Measurements from ENCODE around the gene SCGB1D1. TPM values are rescaled to one million over a fixed set of nuclear protein-coding genes. Genes with fewer than 3 reads are reported as not detected.

The SCGB1D1 gene
- total and polyA plus RNA-seq, 10 of the 15 experiments (the other 5 are each of a cell fraction or from before 2014, with no cell fraction given), result not detected

GRCh38 chr11:62237499-62237898, 47.5 kb downstream of the SCGB1D1 start:
- H3K27me3 ChIP-seq (replicated peaks in 1 of 2; ENCODE audit: control insufficient read depth in 2 of 2, insufficient read depth in 2 of 2, low read length in 1 of 2), result no peaks in the 10 kb centered on the region; a peak in 2 of 4 replicates
- H3K4me1 ChIP-seq (ENCODE audit: control insufficient read depth, insufficient read depth, low read length), result no peaks in the 10 kb centered on the region
- H3K79me2 ChIP-seq (ENCODE audit: control insufficient read depth, insufficient read depth, low read length), result no peaks in the 10 kb centered on the region
- BruUV-seq (replicated peaks), result no TSS peak
- no peak for ATAC-seq
- H3K36me3 ChIP-seq (ENCODE audit: control insufficient read depth in 2 of 2, insufficient read depth in 2 of 2, low read length in 1 of 2), result no peaks in the 10 kb centered on the region
- in situ Hi-C loops (cut with MboI) (no loop called here), intact Hi-C loops (cut with micrococcal nuclease; ENCODE audit: unreplicated experiment) (no loop called here)
- ChIA-PET CTCF (no interaction called here), POLR2A (no interaction called here), RAD21 (ENCODE audit: unreplicated experiment) (no interaction called here), SMC1A (ENCODE audit: uncharacterized antibody, unreplicated experiment) (interaction anchor here (0.7 kb wide), 1 partner anchor 14 kb away, joined by 3 read pairs; no protein-coding TSS in a partner anchor)
- H3K4me3 ChIP-seq, result no peak overlapping the region
- DNase-seq (ENCODE audit: low read depth, low spot score), result no peak
- FAIRE-seq, result no peak
- no peak overlapping the region for H3K4me2 ChIP-seq (ENCODE audit: control insufficient read depth, insufficient read depth)
- H2AFZ ChIP-seq (ENCODE audit: control insufficient read depth, low read depth, low read length), result no peak overlapping the region
- no peak overlapping the region for H3K27ac ChIP-seq (ENCODE audit: control insufficient read depth, insufficient read depth)
- H3K9me3 ChIP-seq (replicated peaks; ENCODE audit: control insufficient read depth, insufficient read depth, low read length), result no peaks in the 10 kb centered on the region
- no peaks in the 10 kb centered on the region for H4K20me1 ChIP-seq (ENCODE audit: control insufficient read depth, insufficient read depth)
- no peak overlapping the region for H3K9ac ChIP-seq (ENCODE audit: control insufficient read depth, insufficient read depth, low read length)
- WGBS (ENCODE audit: insufficient coverage, insufficient replicate concordance, low lambda C conversion rate, missing lambda C conversion rate), result 43% methylated on average over 4 of the region's 4 CpGs
- no peak for TF ChIP-seq IRF3 (IDR thresholded peaks at IDR 0.05)
- TF ChIP-seq ZBTB33 (IDR thresholded peaks at IDR 0.05), result no peak
- no peak for TF ChIP-seq FOS (IDR thresholded peaks at IDR 0.05; ENCODE audit: borderline replicate concordance, extremely low read depth, insufficient read length)
- no peak for TF ChIP-seq HDAC6 (IDR thresholded peaks at IDR 0.05; ENCODE audit: unreplicated experiment)
- TF ChIP-seq ASH2L (IDR thresholded peaks at IDR 0.05; ENCODE audit: borderline replicate concordance, low read depth), result no peak
- TF ChIP-seq MYB (IDR thresholded peaks at IDR 0.05; ENCODE audit: borderline replicate concordance, low read depth, low read length), result no peak
- no peak for TF ChIP-seq LARP7 (IDR thresholded peaks at IDR 0.05)
- TF ChIP-seq, protein P1, sequence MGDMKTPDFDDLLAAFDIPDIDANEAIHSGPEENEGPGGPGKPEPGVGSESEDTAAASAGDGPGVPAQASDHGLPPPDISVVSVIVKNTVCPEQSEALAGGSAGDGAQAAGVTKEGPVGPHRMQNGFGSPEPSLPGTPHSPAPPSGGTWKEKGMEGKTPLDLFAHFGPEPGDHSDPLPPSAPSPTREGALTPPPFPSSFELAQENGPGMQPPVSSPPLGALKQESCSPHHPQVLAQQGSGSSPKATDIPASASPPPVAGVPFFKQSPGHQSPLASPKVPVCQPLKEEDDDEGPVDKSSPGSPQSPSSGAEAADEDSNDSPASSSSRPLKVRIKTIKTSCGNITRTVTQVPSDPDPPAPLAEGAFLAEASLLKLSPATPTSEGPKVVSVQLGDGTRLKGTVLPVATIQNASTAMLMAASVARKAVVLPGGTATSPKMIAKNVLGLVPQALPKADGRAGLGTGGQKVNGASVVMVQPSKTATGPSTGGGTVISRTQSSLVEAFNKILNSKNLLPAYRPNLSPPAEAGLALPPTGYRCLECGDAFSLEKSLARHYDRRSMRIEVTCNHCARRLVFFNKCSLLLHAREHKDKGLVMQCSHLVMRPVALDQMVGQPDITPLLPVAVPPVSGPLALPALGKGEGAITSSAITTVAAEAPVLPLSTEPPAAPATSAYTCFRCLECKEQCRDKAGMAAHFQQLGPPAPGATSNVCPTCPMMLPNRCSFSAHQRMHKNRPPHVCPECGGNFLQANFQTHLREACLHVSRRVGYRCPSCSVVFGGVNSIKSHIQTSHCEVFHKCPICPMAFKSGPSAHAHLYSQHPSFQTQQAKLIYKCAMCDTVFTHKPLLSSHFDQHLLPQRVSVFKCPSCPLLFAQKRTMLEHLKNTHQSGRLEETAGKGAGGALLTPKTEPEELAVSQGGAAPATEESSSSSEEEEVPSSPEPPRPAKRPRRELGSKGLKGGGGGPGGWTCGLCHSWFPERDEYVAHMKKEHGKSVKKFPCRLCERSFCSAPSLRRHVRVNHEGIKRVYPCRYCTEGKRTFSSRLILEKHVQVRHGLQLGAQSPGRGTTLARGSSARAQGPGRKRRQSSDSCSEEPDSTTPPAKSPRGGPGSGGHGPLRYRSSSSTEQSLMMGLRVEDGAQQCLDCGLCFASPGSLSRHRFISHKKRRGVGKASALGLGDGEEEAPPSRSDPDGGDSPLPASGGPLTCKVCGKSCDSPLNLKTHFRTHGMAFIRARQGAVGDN (IDR thresholded peaks at IDR 0.05), result no peak
- TF ChIP-seq CREM (IDR thresholded peaks at IDR 0.05; ENCODE audit: low read depth), result no peak
- no peak for TF ChIP-seq E2F4 (IDR thresholded peaks at IDR 0.05; ENCODE audit: low read depth, low read length)
- no peak for TF ChIP-seq EZH2 (IDR thresholded peaks at IDR 0.05; ENCODE audit: borderline replicate concordance, control insufficient read depth, low read depth, low read length)
- TF ChIP-seq RELB (IDR thresholded peaks at IDR 0.05; ENCODE audit: low read depth), result no peak
- no peak for TF ChIP-seq MYC (IDR thresholded peaks at IDR 0.05; ENCODE audit: insufficient read depth, insufficient read length, insufficient replicate concordance, low read length, severe bottlenecking)

Measured in GM12878 (cell line).